Skeletal muscle cell (primary cell): Measurements from ENCODE around the gene TDRD12.

Experiments
- DNase-seq: peaks from one replicate; pipeline ENCODE4 v3.0.0-alpha.2; 2010; ENCODE audit warnings: low read depth
- H3K4me3 ChIP-seq: 2 replicates; pipeline ENCODE4 v1.5.1; 2011; ENCODE audit warnings: low read depth, mild to moderate bottlenecking, control low read depth, low read length, moderate library complexity

Gene TDRD12

GRCh38 chr19:32798201-32798600 lies 78.6 kb downstream of the TDRD12 start:
- no peak overlapping the region for H3K4me3 ChIP-seq
- no peak for DNase-seq

GRCh38 chr19:32800191-32800590 lies 80.6 kb downstream of the TDRD12 start:
- no peak for DNase-seq
- no peak overlapping the region for H3K4me3 ChIP-seq

GRCh38 chr19:32800754-32801153 lies 81.2 kb downstream of the TDRD12 start:
- DNase-seq: no peak
- no peak overlapping the region for H3K4me3 ChIP-seq

- DNase-seq: no peak
- no peak overlapping the region for H3K4me3 ChIP-seq
Measured at GRCh38 chr19:32802840-32803239, 83.3 kb downstream of the TDRD12 start.

- no peak overlapping the region for H3K4me3 ChIP-seq
- no peak for DNase-seq
Measured at GRCh38 chr19:32808236-32808635, 88.7 kb downstream of the TDRD12 start.

- DNase-seq: no peak
Measured at GRCh38 chr19:32809254-32809653, 89.7 kb downstream of the TDRD12 start.

GRCh38 chr19:32809754-32810153 lies 90.2 kb downstream of the TDRD12 start:
- H3K4me3 ChIP-seq: no peak overlapping the region

More at GRCh38 chr19:32809254-32809653, 89.7 kb downstream of the TDRD12 start:
- no peak overlapping the region for H3K4me3 ChIP-seq

GRCh38 chr19:32810452-32810851 lies 90.9 kb downstream of the TDRD12 start:
- no peak for DNase-seq
- H3K4me3 ChIP-seq: no peak overlapping the region

More at GRCh38 chr19:32809754-32810153, 90.2 kb downstream of the TDRD12 start:
- no peak for DNase-seq

- H3K4me3 ChIP-seq: no peak overlapping the region
- DNase-seq: no peak
Measured at GRCh38 chr19:32811151-32811550, 91.6 kb downstream of the TDRD12 start.

GRCh38 chr19:32812036-32812435 lies 92.5 kb downstream of the TDRD12 start:
- no peak for DNase-seq

GRCh38 chr19:32812571-32812970 lies 93.0 kb downstream of the TDRD12 start:
- no peak overlapping the region for H3K4me3 ChIP-seq
- DNase-seq: no peak

More at GRCh38 chr19:32812036-32812435, 92.5 kb downstream of the TDRD12 start:
- no peak overlapping the region for H3K4me3 ChIP-seq

- no peak for DNase-seq
Measured at GRCh38 chr19:32813862-32814425, 94.4 kb downstream of the TDRD12 start.

GRCh38 chr19:32814624-32815023 lies 95.1 kb downstream of the TDRD12 start:
- no peak for DNase-seq
- no peak overlapping the region for H3K4me3 ChIP-seq

More at GRCh38 chr19:32813862-32814425, 94.4 kb downstream of the TDRD12 start:
- no peak overlapping the region for H3K4me3 ChIP-seq

GRCh38 chr19:32816555-32817099 lies 97.1 kb downstream of the TDRD12 start:
- H3K4me3 ChIP-seq: no peak overlapping the region
- DNase-seq: no peak

- no peak overlapping the region for H3K4me3 ChIP-seq
- DNase-seq: no peak
Measured at GRCh38 chr19:32817569-32818476, 98.3 kb downstream of the TDRD12 start.

- DNase-seq: no peak
- no peak overlapping the region for H3K4me3 ChIP-seq
Measured at GRCh38 chr19:32818536-32818935, 99.0 kb downstream of the TDRD12 start.

- DNase-seq: no peak
- H3K4me3 ChIP-seq: no peak overlapping the region
Measured at GRCh38 chr19:32819419-32820400, 100.1 kb downstream of the TDRD12 start.

GRCh38 chr19:32822916-32823746 lies 103.6 kb downstream of the TDRD12 start:
- H3K4me3 ChIP-seq: no peak overlapping the region
- no peak for DNase-seq

GRCh38 chr19:32823747-32824102 lies 104.2 kb downstream of the TDRD12 start:
- DNase-seq: no peak

More at GRCh38 chr19:32823747-32824102, 104.2 kb downstream of the TDRD12 start:
- H3K4me3 ChIP-seq: no peak overlapping the region
